Mesodermal cell (in vitro differentiated cells): ENCODE measurements around the gene AURKA.

ENCODE experiments used
- H3K27ac ChIP-seq: 2 replicates; pipeline ENCODE4 v1.7.0; 2013; ENCODE audit warnings: mild to moderate bottlenecking, low read depth, low read length, moderate library complexity; ENCODE audit not compliant: severe bottlenecking
- H3K36me3 ChIP-seq: 2 replicates; pipeline ENCODE4 v1.7.1; 2013; ENCODE audit warnings: mild to moderate bottlenecking, low read length, moderate library complexity; ENCODE audit not compliant: control insufficient read depth, insufficient read depth
- H3K4me1 ChIP-seq: one replicate; pipeline ENCODE4 v1.7.1; 2013; ENCODE audit warnings: mild to moderate bottlenecking, low read length; ENCODE audit not compliant: insufficient read depth, control insufficient read depth, poor library complexity, severe bottlenecking
- H3K4me3 ChIP-seq: 2 replicates; pipeline ENCODE4 v1.7.0; 2013; ENCODE audit warnings: low read length, control low read depth, mild to moderate bottlenecking; ENCODE audit not compliant: insufficient read depth, poor library complexity, severe bottlenecking; ENCODE audit errors: extremely low read depth
- H3K9me3 ChIP-seq: 2 replicates; pipeline ENCODE4 v1.7.1; 2013; ENCODE audit warnings: mild to moderate bottlenecking, low read length, moderate library complexity; ENCODE audit not compliant: control insufficient read depth
- WGBS, 2 experiments: methylation state at CpG; one replicate each; pipeline ENCODE4 v1.1.5; 2013; ENCODE audit warnings: missing lambda C conversion rate in 2 of 2; ENCODE audit not compliant: insufficient coverage in 2 of 2; 5-methylcytosine and 5-hydroxymethylcytosine counted together

AURKA gene

DNA sequence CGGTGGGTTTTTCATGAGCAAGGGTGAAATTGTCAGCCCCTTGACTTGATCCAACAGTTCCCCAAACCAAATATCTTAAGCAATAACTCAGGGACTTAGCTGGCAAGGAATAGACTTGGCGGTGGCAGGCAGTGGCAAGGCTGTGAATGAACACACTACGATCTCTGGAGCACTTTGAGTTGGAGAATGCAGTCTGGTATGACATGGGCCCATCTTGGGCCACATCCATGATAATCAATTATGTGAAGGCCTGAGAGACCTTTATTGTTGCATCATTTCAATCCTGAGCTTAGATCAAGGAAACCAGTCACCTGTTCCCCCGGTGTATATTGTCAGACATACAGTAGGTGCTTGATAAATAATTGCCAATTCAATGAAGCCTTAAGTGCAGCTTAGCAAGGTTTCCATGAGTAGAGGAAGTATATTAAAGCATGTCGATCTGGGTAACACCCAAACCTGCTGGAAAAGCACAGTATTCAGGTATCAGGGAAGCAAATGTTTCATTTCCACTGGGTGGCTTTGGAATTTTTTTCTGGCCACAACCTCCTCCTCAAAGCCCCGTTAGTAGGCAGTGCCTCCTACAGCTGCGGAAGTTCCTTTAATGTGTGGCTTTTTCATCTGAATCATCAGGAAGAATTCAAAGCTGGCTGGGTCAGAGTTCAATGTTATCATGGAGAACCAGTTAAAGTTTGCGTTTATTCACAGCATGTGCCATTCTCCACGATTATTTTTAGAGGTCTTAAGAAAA, 30.2 kb upstream of the AURKA start:
- peaks cover 2% of the 10 kb centered on the region for H3K36me3 ChIP-seq
- 49 to 93% methylated on average over 2 to 8 of the region's 9 CpGs for WGBS, 2 experiments
- no peaks in the 10 kb centered on the region for H3K9me3 ChIP-seq
- peaks cover 40% of the 10 kb centered on the region for H3K4me1 ChIP-seq
- no peak overlapping the region for H3K4me3 ChIP-seq
- H3K27ac ChIP-seq = peak overlapping the region; percentile 77

DNA sequence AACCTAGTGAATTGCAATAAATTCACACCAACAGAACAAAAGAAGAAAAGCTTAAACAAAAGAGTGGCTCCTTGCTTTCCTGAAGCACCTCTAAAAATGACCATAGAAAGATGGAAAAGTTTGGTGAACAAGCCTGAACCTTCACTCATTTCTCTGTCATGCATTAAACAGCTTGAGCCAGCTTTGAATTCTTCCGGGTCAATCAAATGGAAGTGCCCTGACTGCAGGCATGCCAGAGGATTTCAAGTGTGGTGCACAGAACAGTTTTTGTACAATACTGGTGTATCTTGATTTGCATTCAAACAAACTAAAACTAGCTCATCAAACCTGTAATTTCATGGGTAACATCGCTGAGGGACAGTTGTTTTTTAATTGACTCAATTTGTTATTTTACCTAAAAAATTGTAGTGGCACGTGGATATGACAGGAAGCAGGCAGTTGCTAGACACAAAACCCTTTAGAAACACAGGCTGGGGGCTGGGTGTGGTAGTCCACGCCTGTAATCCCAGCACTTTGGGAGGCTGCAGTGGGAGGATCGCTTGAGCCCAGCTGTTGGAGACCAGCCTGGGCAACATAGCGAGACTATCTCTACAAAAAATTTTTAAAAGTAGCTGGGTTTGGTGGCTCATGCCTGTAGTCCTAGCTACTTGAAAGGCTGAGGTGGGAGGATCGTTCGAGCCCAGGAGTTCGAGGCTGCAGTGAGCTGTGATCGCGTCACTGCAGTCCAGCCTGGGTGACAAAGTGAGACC, 29.1 kb upstream of the AURKA start:
- Histone ChIP-seq H3K36me3 (peaks cover 2% of the 10 kb centered on the region), H3K4me3 (no peak overlapping the region), H3K9me3 (no peaks in the 10 kb centered on the region), H3K27ac (no peak overlapping the region), H3K4me1 (peaks cover 40% of the 10 kb centered on the region)
- WGBS, 2 experiments = 94 to 97% methylated on average over 6 of the region's 11 CpGs

DNA sequence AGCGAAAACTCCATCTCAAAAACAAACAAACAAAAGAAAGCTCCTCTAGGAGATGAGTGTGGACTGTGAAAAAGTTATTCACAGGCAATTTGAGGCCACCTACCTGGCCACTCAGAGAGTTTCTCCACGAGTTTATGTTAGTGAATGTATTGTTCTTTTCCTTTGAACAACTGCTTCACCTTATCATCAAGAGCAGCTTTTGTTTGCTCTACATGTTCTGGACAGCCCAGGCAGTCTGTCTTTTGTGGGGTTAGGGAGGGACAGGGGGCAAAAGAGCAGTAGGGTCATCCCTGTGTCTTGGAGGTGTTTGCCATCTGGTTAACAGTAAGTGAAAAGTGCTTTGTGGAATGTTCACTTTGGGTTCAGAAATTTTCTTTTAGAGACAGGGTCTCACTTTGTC, 28.0 kb upstream of the AURKA start:
- no CpG with 5 or more reads among the region's 2 CpGs for WGBS, 2 experiments
- no peak overlapping the region for H3K4me3 ChIP-seq

GRCh38 chr20:56418385-56418861, 26.4 kb upstream of the AURKA start:
- H3K4me1 ChIP-seq = peaks cover 47% of the 10 kb centered on the region
- peaks cover 2% of the 10 kb centered on the region for H3K36me3 ChIP-seq
- peak overlapping the region; percentile 60 for H3K27ac ChIP-seq
- no peaks in the 10 kb centered on the region for H3K9me3 ChIP-seq
- H3K4me3 ChIP-seq = no peak overlapping the region
- 89 to 96% methylated on average over 9 of the region's 11 CpGs for WGBS, 2 experiments

More for the DNA sequence above, 28.0 kb upstream of the AURKA start:
- Histone ChIP-seq H3K36me3 (peaks cover 2% of the 10 kb centered on the region), H3K27ac (no peak overlapping the region), H3K4me1 (peaks cover 44% of the 10 kb centered on the region), H3K9me3 (no peaks in the 10 kb centered on the region)

DNA sequence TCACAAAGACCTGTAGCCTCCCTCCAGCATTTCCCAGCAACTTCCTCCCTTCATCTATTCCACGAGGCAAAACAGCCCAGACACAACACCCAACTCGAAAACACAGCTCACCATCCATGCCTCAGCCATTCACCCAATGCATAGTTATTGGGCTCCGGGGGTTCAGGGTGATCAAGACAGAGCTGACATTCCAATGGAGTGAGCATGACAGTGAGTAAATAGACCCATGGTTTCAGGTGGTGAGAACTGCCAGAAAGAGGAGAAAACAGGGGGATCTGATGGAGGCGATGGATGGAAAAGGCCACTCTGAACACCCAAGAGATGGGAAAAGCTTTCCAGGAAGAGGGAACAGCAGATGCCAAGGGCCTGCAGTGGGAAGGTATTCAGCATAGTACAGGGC, 25.9 kb upstream of the AURKA start:
- Histone ChIP-seq H3K9me3 (no peaks in the 10 kb centered on the region), H3K36me3 (peaks cover 2% of the 10 kb centered on the region), H3K27ac (peak overlapping the region; percentile 31), H3K4me3 (no peak overlapping the region), H3K4me1 (peaks cover 43% of the 10 kb centered on the region)
- WGBS, 2 experiments = 90 to 95% methylated on average over 2 to 4 of the region's 4 CpGs

- H3K4me1 ChIP-seq = peaks cover 38% of the 10 kb centered on the region
- H3K27ac ChIP-seq = no peak overlapping the region
- WGBS, 2 experiments = 85 to 92% methylated on average over 5 to 6 of the region's 7 CpGs
- H3K36me3 ChIP-seq = peaks cover 2% of the 10 kb centered on the region
- no peaks in the 10 kb centered on the region for H3K9me3 ChIP-seq
- no peak overlapping the region for H3K4me3 ChIP-seq
These were observed 25.4 kb upstream of the AURKA start for GRCh38 chr20:56417402-56417801.

- WGBS, 2 experiments = 93 to 96% methylated on average over 8 of the region's 12 CpGs
- Histone ChIP-seq H3K4me3 (no peak overlapping the region), H3K36me3 (peaks cover 4% of the 10 kb centered on the region), H3K4me1 (peaks cover 24% of the 10 kb centered on the region), H3K9me3 (no peaks in the 10 kb centered on the region), H3K27ac (no peak overlapping the region)
These were observed 23.1 kb upstream of the AURKA start for GRCh38 chr20:56414842-56415765.

GRCh38 chr20:56412949-56413348, 20.9 kb upstream of the AURKA start:
- H3K27ac ChIP-seq = no peak overlapping the region
- WGBS, 2 experiments = 100% methylated on average over 2 of the region's 3 CpGs; no CpG with 5 or more reads in 1 of the 2 experiments
- no peaks in the 10 kb centered on the region for H3K9me3 ChIP-seq
- peaks cover 24% of the 10 kb centered on the region for H3K4me1 ChIP-seq
- peaks cover 17% of the 10 kb centered on the region for H3K36me3 ChIP-seq
- H3K4me3 ChIP-seq = no peak overlapping the region

GRCh38 chr20:56412473-56412790, 20.4 kb upstream of the AURKA start:
- no peak overlapping the region for H3K4me3 ChIP-seq
- WGBS, 2 experiments = 98 to 100% methylated on average over 6 to 7 of the region's 7 CpGs
- peaks cover 22% of the 10 kb centered on the region for H3K36me3 ChIP-seq
- H3K9me3 ChIP-seq = no peaks in the 10 kb centered on the region
- peak overlapping the region; percentile 68 for H3K27ac ChIP-seq
- peaks cover 22% of the 10 kb centered on the region for H3K4me1 ChIP-seq

DNA sequence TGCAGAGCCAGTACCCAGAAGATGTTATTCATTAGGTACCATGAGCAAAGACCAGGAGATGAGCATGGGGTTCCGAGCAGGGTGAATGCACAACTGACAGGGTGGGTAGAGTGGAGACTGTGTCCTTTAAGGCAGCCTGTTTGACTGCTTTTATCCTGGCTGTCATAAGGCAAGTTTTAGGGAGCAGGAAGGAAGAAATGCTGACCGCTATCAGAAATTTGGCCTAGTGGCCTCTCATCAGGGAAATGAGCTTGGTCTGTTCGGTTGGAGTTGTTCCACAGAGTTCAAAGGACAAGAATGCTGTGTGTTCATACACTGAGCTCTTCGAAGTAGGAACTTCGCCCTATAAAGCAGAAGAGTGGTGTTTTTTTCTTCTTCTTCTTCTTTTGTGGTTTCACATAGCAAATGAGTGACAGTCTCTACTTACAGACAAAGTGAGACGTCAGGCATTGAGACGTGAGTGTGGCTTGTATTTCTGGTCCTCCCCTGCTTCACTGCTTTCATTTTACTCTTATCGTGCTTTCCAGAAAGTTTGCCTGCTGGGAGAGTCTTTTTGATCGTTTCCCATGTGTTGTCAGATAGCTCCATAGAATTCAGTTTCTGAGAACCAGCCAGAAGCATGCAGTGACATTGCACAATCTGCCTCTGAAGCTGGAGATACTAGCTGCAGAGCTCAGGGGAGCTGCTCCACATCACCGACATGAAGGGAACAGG, 19.9 kb upstream of the AURKA start, which contains the start of gene CASS4:
Gene CASS4, plus strand, starts transcription at position 502 of the 714 bp plus-strand sequence. Its CDS starts 199 bp downstream, at position 701.
- WGBS, 2 experiments = 90 to 94% methylated on average over 7 to 10 of the region's 10 CpGs
- H3K36me3 ChIP-seq = peaks cover 27% of the 10 kb centered on the region
- H3K27ac ChIP-seq = peak within 1 kb of the TSS; percentile 68
- peaks cover 22% of the 10 kb centered on the region for H3K4me1 ChIP-seq
- no peaks in the 10 kb centered on the region for H3K9me3 ChIP-seq
- H3K4me3 ChIP-seq = no peak within 1 kb of the TSS
